ENCODE measurements around the gene ZNF366. TPM values are rescaled to one million over a fixed set of nuclear protein-coding genes. Genes with fewer than 3 reads are reported as not detected.

Gene ZNF366
- polyA plus RNA-seq, 6 donors from 2014 or later: not detected

GRCh38 chr5:72434781-72435437, 72.3 kb downstream of the ZNF366 start:
- DNase-seq: no peak
- no peak for ATAC-seq (ENCODE audit: low read depth in 2 of 2)
- Mint-ChIP-seq H3K27ac (no peak overlapping the region), H3K4me3 (no peak overlapping the region), H3K9me3 (no peaks in the 10 kb centered on the region), H3K36me3 (no peaks in the 10 kb centered on the region), H3K4me1 (peaks cover 0 to under 1% (median 0%) of the 10 kb centered on the region in 3 donors), H3K27me3 (peaks cover 9 to 19% (median 15%) of the 10 kb centered on the region in 3 donors)

GRCh38 chr5:72434056-72434780, 73.0 kb downstream of the ZNF366 start:
- no peak for DNase-seq
- ATAC-seq (ENCODE audit: low read depth in 2 of 2): no peak
- no peaks in the 10 kb centered on the region for H3K9me3 Mint-ChIP-seq
- H3K4me1 Mint-ChIP-seq: no peaks in the 10 kb centered on the region
- H3K36me3 Mint-ChIP-seq: no peaks in the 10 kb centered on the region
- no peak overlapping the region for H3K4me3 Mint-ChIP-seq
- no peak overlapping the region for H3K27ac Mint-ChIP-seq
- peaks cover 11 to 19% (median 15%) of the 10 kb centered on the region in 3 donors for H3K27me3 Mint-ChIP-seq

- Mint-ChIP-seq H3K9me3 (no peaks in the 10 kb centered on the region), H3K27me3 (peaks cover 11 to 24% (median 18%) of the 10 kb centered on the region in 3 donors), H3K4me3 (no peak overlapping the region), H3K4me1 (no peaks in the 10 kb centered on the region), H3K36me3 (no peaks in the 10 kb centered on the region), H3K27ac (peak overlapping the region in 1 of 6 donors; percentile 85)
- DNase-seq: no peak
- no peak for ATAC-seq (ENCODE audit: low read depth in 2 of 2)
Measured at GRCh38 chr5:72433522-72433921, 73.7 kb downstream of the ZNF366 start.

- H3K27ac Mint-ChIP-seq: peak overlapping the region in 1 of 6 donors; percentile 34
- H3K4me1 Mint-ChIP-seq: no peaks in the 10 kb centered on the region
- no peak overlapping the region for H3K4me3 Mint-ChIP-seq
- no peaks in the 10 kb centered on the region for H3K9me3 Mint-ChIP-seq
- peaks cover 18 to 26% (median 23%) of the 10 kb centered on the region in 3 donors for H3K27me3 Mint-ChIP-seq
- no peak for DNase-seq
- H3K36me3 Mint-ChIP-seq: no peaks in the 10 kb centered on the region
- no peak for ATAC-seq (ENCODE audit: low read depth in 2 of 2)
Measured at GRCh38 chr5:72428669-72429068, 78.5 kb downstream of the ZNF366 start.

DNA sequence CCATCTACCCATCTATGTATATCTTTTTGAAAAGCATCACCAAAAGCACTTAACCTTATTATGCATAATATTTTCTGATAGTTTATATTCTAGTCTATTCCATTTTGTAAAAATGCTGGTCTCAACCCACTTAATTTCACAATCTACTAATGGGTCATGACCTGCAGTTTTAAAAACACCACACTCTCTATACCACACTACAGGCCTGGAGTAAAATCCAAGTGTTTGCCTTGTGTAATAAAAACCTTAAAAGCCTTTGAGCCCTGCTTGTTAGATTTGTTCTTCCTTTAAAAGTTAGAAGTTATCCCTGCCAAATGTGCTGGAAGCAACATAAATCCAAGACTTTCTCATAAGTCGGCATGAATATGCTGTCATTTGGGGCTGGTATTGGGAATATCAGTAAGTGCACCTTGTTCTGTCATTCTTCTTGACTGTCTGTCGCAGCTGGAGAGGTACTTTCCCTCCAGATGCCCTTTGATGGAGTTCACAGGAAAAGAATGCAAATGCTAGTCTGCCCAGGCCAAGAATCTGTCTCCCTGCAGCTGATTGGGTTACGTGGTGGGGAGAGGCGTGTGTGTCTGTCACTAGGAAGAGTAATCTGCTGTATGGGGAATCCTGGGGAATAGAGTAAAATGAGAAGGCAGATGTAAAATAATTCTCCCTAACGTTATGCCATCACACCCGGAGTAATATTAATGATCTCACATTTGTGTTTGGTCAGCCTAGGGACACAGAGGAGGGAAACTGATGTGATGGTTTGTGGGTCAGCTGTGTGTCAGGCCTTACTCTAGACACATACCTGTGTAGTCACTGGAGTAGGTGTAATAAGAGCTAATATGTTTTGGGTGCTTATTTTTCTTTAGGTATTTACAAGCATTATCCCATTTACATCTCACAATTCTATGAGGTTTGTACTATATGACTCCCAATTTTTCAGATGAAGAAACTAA, 79.4 kb downstream of the ZNF366 start:
- Mint-ChIP-seq H3K27me3 (peaks cover 12 to 28% (median 26%) of the 10 kb centered on the region in 3 donors), H3K27ac (no peak overlapping the region), H3K9me3 (no peaks in the 10 kb centered on the region), H3K36me3 (no peaks in the 10 kb centered on the region), H3K4me3 (no peak overlapping the region), H3K4me1 (no peaks in the 10 kb centered on the region)
- no peak for ATAC-seq (ENCODE audit: low read depth in 2 of 2)
- no peak for DNase-seq

GRCh38 chr5:72427016-72427415, 80.2 kb downstream of the ZNF366 start:
- DNase-seq (no peak), ATAC-seq (ENCODE audit: low read depth in 2 of 2) (no peak)
- Mint-ChIP-seq H3K4me3 (no peak overlapping the region), H3K36me3 (no peaks in the 10 kb centered on the region), H3K4me1 (no peaks in the 10 kb centered on the region), H3K9me3 (no peaks in the 10 kb centered on the region), H3K27me3 (peaks cover 10 to 29% (median 26%) of the 10 kb centered on the region in 3 donors), H3K27ac (no peak overlapping the region)

GRCh38 chr5:72426019-72426418, 81.2 kb downstream of the ZNF366 start:
- no peaks in the 10 kb centered on the region for H3K9me3 Mint-ChIP-seq
- DNase-seq (no peak), ATAC-seq (ENCODE audit: low read depth in 2 of 2) (no peak)
- H3K4me3 Mint-ChIP-seq: no peak overlapping the region
- no peak overlapping the region for H3K27ac Mint-ChIP-seq
- no peaks in the 10 kb centered on the region for H3K4me1 Mint-ChIP-seq
- no peaks in the 10 kb centered on the region for H3K36me3 Mint-ChIP-seq
- H3K27me3 Mint-ChIP-seq: peaks cover 10 to 29% (median 26%) of the 10 kb centered on the region in 3 donors

DNA sequence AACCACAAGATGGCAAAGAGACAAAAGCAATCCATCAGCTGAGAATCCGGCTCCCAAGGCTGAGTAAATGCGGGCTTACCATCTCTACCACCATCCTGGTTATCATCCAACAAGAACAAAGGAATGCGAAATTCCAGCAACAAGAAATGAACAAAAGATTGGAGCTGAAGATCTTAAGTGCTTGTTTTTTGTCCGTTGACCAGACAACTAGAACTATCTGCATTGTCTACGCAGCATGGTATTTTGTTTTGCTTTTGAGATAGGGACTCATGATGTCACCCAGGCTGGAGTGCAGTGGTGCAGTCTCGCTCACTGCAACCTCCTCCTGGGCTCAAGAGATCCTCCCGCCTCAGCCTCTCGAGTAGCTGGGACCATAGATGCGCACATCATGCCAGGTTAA, 88.9 kb downstream of the ZNF366 start:
- ATAC-seq (ENCODE audit: low read depth in 2 of 2) (no peak), DNase-seq (no peak)
- H3K4me1 Mint-ChIP-seq: no peaks in the 10 kb centered on the region
- H3K36me3 Mint-ChIP-seq: no peaks in the 10 kb centered on the region
- H3K9me3 Mint-ChIP-seq: no peaks in the 10 kb centered on the region
- no peak overlapping the region for H3K4me3 Mint-ChIP-seq
- peak overlapping the region in 1 of 6 donors; percentile 70 for H3K27ac Mint-ChIP-seq
- H3K27me3 Mint-ChIP-seq: peaks cover 0 to 6% (median 0%) of the 10 kb centered on the region in 3 donors

- Mint-ChIP-seq H3K36me3 (no peaks in the 10 kb centered on the region), H3K27ac (no peak overlapping the region), H3K4me3 (no peak overlapping the region), H3K9me3 (no peaks in the 10 kb centered on the region), H3K4me1 (no peaks in the 10 kb centered on the region), H3K27me3 (no peaks in the 10 kb centered on the region)
- no peak for DNase-seq
- ATAC-seq (ENCODE audit: low read depth in 2 of 2): no peak
Measured at GRCh38 chr5:72417333-72418062, 89.7 kb downstream of the ZNF366 start.

DNA sequence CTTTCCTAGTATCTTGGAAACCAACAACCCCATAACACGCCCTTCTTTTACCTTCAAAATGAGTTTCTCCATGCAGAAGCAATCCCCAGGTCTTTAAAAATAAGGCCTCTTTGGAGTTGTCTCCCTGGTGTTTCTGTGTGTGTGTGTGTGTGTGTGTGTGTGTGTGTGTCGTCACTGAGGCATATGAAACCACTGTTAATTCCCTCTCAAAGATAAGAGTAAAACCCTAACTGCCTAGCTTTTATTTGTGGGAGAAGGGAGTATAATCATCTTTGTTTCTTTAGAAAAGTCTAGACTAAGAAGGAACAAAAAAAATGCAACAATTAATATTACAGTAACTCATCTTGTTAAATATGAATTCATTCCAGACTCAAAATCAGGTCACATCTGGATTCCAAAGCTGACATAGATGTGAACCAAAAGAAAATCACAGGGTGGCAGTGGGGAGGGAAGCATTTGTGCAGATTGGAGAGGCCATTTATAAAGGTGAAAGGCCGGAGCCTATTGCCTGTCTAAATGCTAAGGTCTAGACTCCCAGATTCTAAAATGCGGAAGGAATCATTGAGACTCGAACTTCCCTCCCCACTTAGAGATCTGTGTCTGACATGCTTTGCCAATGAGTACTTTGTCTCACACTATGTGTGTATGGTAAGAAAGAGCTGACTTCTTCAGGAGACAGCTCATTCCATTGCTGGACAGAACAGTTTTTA, 91.4 kb downstream of the ZNF366 start:
- ATAC-seq (ENCODE audit: low read depth in 2 of 2) (no peak), DNase-seq (no peak)
- no peaks in the 10 kb centered on the region for H3K9me3 Mint-ChIP-seq
- H3K36me3 Mint-ChIP-seq: no peaks in the 10 kb centered on the region
- H3K4me3 Mint-ChIP-seq: no peak overlapping the region
- no peaks in the 10 kb centered on the region for H3K27me3 Mint-ChIP-seq
- no peaks in the 10 kb centered on the region for H3K4me1 Mint-ChIP-seq
- H3K27ac Mint-ChIP-seq: no peak overlapping the region

GRCh38 chr5:72412283-72413055, 94.7 kb downstream of the ZNF366 start:
- Mint-ChIP-seq H3K27ac (no peak overlapping the region), H3K4me3 (no peak overlapping the region), H3K9me3 (no peaks in the 10 kb centered on the region), H3K36me3 (no peaks in the 10 kb centered on the region), H3K4me1 (no peaks in the 10 kb centered on the region), H3K27me3 (peaks cover 0 to 3% (median 0%) of the 10 kb centered on the region in 3 donors)
- DNase-seq (no peak), ATAC-seq (ENCODE audit: low read depth in 2 of 2) (no peak)

GRCh38 chr5:72410688-72411295, 96.4 kb downstream of the ZNF366 start:
- Mint-ChIP-seq H3K4me3 (no peak overlapping the region), H3K4me1 (no peaks in the 10 kb centered on the region), H3K36me3 (no peaks in the 10 kb centered on the region), H3K9me3 (no peaks in the 10 kb centered on the region), H3K27ac (no peak overlapping the region), H3K27me3 (peaks cover 0 to 3% (median 0%) of the 10 kb centered on the region in 3 donors)
- ATAC-seq (ENCODE audit: low read depth in 2 of 2): no peak
- no peak for DNase-seq

Data from naive B cell (primary cell).